SKM-1 (cell line): ENCODE results near the gene EPS8L3.
"Not testable (repeated sequence)": the region's sequence is repeated elsewhere in the genome, so short reads cannot be mapped to it uniquely, and the experiment has no call there.

ENCODE experiments used
- DNase-seq: peaks from one replicate; lab custom pipeline; 2025; ENCODE audit not compliant: unreplicated experiment; lab: John Stamatoyannopoulos, UW

The EPS8L3 gene

GRCh38 chr1:109780982-109781381, 17.3 kb upstream of the EPS8L3 start:
- DNase-seq = no peak

- no peak for DNase-seq
Observed at GRCh38 chr1:109777980-109778625, 14.4 kb upstream of the EPS8L3 start.

DNA sequence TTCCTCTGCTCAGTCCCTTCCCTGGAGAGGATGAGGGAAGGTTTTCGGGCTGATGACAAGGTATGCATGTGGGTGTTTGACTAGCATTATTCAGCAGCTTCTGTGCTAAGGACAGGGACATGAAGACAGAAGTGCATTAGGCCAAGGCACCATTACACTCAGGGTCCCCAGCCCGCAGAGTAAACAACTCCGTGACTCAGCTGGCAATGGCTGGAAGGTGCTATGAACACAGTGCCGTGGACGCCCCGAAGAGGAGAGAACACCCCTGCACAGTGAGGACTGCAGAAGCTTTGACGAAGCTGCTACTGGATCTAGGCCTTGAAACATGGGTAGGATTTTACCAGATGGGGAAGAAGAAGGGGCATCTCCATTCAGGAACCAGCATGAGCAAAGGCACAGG, 13.7 kb upstream of the EPS8L3 start:
- DNase-seq = no peak

DNA sequence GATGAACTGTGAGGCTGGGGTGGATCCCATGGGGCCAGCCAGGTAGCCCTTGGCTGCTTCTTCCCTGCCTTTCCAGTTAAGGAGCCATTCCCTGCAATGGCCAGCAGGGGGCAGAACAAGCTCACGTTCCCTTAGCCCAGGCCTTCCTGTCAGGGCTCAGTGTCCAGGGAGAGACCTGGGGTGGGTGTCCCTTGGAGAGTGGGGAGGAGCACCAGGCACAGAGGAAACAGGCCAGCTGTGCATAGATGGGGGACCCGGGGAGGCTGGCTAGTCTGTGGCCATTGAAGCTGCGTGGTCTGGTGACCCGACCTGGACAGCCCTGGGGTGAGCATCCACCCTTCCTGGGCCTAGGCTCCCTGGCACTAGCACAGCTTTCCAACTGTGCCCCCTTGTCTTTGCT, 13.2 kb upstream of the EPS8L3 start:
- peak; percentile 70 for DNase-seq

- DNase-seq = no peak
Observed at GRCh38 chr1:109776206-109776835, 12.6 kb upstream of the EPS8L3 start.

DNA sequence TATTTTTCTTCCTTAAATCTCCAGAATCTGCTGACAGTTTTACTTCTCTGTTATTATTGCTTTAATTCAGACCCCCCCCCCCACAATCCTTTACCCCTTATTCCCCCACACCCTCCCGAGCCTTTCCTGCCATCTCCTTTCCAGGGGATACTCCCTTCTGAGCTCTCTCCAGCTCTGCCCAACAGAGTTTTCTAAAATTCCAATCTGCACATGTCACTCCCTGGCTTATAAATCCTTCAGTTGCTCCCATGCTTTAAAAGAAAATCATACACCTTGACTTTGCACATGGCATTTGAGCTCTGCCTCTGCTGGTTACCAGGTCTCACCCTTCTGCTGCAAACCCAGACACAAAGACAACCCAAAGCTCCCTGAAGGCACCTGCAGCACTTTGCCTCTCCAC, 11.7 kb upstream of the EPS8L3 start:
- no peak for DNase-seq

GRCh38 chr1:109773900-109774485, 10.3 kb upstream of the EPS8L3 start:
- no peak for DNase-seq

DNA sequence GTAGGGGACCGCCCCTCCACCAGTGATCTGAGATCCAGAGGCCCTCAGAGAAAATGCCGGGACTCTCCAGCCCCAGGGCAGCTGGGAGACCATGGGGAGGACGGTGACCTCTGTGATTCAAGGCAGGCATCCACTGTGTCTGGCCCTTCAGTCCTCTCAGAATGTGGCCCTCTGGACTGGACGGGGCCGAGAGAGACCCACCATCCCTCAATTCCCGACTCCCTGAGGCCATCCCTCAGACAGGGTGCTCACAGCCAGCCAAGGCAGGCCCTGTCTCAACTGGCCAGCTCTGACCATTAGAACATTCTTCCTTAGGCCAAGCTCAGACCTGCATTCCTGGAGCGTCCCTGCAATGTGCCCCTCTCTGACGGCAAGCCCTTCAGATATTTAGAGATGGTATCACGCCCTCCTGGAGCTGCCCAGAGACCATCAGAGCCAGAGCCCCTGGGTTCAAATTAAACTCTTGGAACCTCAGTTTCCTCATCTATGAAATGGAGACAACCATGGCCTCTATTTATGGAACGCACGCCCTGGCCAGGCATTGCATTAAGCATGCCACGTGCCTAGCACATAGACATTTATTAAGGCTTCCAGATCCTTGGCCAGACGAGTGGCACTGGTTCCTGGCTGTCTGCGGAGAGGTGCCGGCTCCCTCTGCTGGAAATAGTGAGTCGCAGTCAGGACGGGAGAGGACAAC, 9.6 kb upstream of the EPS8L3 start:
- peak; percentile 83 for DNase-seq

DNA sequence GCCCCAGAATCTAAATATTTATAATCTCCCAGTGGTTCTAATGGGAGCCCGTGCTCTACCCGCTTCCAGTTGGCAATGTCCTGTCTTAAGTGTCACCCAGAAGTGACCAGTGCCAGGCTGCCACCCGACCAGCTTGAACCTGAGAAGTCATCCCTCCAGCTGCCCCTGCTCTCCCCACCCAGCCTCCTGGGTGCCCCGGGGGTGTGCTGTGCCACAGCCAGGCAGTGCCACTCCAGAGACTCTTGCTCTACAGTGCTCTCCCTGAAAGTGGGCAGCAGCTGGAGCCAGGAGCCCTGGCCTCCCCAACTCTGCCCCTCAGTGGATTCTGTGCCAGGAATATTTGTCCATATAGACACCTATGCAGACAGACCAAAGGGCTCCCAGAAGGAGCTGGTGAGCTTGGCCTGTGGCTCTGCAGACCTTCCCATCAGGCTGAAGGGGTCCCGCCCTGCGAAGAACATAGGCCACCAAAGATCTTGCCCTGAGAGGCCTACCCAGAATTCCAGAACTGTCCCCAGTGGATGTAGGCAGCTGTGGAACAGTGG, 9.0 kb upstream of the EPS8L3 start:
- DNase-seq = no peak

- DNase-seq = no peak
Observed at GRCh38 chr1:109771712-109772657, 8.3 kb upstream of the EPS8L3 start.

DNA sequence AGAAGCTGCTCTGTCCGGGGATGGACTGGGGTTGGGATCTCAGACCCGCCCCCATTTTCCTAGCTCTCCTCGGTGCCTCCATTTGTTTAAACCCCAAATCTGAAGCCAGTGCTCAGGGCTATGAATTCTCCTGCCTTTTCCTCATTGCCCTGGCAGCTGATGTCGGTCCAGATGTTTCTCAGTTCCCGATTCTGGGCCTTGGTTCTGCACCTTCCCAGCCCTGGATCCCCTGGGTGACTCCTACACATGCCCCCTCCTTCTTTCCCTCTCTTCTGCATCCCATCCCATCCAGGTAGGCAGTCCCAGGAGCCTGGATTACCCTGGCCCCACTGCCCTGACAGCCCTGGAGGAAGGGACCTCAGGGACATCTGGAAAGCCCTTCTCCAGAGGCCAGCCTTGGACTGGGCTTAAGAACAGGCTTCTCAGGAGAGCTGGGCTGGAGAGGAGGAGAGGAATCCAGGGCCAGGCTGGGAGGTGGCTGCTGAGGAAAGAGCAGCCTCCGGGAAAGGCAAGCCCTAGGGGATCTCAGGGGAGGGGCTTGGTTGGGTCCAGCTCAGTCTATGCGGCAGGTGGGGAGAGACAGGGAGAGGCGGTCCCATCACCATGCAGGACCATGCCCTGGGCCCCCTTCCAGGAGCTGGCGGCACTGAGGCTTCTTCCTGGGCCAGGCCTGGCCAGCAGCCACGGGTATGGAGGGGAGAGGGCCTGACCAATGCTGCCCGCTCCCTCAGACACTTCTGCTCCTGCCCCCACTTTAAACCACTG, 6.8 kb upstream of the EPS8L3 start:
- DNase-seq = no peak

DNA sequence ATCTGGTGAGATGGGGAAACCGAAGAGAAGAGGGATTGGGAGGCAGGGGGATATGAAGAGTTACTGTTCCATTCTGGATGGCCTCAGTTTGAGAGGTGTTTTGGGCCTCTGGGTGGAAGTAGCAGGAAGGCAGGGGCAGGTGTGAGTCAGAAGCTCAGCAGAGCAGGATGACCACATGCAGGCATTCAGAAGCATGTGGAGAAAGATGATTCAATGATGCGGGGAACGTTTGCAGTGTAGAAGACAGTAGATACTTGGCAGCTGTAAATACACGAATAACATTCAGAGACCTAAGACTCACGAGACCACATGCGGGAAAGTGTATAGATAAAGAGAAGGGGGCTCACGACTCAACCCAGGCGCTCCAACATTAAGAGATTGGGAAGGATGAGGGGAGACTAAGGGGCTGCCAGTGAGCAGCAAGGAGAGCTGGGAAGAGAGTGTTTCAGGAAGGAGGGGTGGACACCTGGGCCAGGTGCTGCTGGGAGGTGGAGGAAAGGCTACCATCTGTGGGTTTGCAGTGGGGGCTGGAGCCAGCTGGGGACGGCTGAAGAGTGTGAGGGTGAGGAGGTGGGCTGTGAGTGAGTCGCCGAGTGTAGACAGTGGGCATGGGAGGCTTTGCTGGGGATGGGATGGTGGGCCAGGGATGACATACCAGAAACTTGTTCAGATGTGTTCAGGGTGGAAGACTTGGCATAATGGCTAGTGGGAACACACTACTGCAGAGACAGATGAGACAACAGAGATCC, 5.8 kb upstream of the EPS8L3 start:
- DNase-seq = no peak

DNA sequence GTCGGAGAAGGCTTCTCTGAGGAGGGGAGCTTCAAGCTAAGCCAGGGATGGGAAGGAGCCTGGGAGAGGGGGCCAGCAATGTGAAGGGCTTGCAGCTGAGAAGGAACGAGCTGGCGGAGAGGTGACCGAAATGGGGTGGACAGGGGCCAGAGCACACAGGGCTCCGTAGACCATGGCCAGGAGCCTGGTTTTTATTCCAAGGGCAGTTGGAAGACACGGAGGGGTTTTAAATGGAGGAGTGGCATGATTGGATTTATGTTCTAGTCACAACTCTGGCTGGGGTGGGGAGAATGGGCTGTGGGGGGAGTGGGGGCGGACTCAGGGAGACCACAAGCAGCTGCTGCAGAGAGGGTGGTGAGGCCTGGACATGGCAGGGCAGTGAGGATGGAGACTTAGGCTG, 5.1 kb upstream of the EPS8L3 start:
- no peak for DNase-seq

GRCh38 chr1:109768335-109768650, 4.6 kb upstream of the EPS8L3 start:
- DNase-seq = no peak

DNA sequence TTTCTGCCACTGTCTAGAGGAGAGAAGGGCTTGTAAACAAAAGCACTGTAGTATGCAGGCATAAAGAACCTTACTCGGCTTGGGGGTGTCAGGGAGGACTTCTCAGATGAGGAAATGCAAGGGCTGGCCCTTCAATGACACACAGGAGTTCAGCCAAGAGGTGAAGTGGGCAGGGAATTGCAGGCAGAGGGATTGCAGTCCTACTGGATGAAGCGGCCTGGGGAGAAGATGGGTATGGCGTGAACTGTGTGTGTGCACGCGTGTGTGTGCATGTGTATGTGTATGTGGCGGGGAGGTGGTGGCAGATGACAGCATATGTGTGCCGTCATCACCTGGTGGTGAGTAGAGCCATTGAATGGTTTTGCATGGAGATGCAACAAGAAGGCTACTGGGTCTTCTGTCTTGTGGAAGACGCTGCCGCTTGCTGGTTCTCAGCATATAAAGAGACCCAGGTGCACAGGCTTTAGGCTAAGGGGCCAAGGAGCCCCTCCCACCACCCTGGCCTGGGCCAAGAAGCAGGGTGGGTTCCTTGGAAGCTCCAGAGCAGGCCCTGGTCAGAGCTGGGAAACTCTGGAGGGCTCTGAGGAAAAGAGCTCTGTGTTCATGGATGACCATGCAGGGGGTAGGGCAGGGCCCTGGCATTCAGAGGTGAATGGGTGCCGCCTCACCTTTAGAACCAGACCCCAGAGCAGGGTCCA, 4.1 kb upstream of the EPS8L3 start:
- no peak for DNase-seq

DNA sequence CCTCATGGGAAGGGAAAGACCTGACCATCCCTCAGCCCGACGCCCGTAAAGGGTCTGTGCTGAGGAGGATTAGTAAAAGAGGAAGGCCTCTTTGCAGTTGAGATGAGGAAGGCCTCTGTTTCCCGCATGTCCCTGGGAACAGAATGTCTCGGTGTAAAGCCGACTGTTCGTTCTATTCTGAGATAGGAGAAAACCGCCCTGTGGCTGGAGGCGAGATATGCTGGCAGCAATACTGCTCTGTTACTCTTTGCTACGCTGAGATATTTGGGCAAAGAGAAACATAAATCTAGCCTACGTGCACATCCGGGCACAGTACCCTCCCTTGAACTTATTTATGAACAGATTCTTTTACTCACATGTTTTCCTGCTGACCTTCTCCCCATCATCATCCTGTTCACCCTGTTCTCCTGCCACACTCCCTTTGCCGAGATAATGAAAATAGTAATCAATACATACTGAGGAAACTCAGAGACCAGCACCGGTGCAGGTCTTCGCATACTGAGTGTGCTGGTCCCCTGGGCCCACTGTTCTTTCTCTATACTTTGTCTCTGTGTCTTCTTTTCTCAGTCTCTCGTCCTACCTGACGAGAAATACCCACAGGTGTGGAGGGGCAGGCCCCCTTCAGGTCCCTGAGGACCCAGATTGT, 3.4 kb upstream of the EPS8L3 start:
- not testable (repeated sequence) for DNase-seq

DNA sequence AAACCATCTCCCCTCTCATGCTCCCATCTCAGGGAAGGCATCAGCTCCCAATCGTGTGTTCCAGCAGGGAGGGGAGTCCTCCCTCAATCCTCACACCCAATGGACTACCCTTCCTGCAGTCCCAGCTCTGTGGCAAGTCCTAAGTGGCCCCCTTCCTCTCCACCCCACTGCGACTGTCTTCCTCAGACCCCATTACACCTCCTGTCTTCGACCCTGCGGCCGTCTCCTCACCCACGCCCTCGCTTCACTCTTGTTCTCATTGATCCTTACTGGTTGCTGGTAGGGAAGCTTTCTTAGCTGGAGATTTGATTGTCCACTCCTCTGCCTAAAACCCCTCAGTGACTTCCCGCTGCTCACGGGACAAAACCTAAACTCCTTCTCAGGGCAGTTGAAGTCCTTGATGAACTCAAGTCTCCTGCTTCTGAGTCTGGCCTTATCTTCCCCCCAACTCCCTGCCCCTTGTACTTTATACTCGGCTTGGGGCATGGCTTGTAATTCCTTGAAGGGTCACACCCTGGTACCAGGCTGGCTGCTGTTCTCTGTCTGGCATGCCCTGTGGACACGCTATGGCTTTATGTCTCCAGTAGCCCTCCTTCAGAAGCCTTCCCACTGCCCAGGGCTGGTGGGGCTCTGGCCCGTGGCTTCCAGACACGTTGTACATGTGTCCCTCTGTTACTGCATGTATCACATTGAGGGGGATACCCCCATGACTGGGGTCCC, 2.3 kb upstream of the EPS8L3 start:
- no peak for DNase-seq

- DNase-seq = no peak
Observed at GRCh38 chr1:109765483-109765815, 1.7 kb upstream of the EPS8L3 start.
